ENCODE measurements around the gene DLX4.

Gene DLX4

GRCh38 chr17:49952912-49953497, 16.0 kb upstream of the DLX4 start:
- TF ChIP-seq CTCF (IDR thresholded peaks at IDR 0.05; ENCODE audit: insufficient read depth, missing control alignments), result no peak
- no peak for FAIRE-seq
- no peak for DNase-seq (ENCODE audit: insufficient read length, low spot score)

DNA sequence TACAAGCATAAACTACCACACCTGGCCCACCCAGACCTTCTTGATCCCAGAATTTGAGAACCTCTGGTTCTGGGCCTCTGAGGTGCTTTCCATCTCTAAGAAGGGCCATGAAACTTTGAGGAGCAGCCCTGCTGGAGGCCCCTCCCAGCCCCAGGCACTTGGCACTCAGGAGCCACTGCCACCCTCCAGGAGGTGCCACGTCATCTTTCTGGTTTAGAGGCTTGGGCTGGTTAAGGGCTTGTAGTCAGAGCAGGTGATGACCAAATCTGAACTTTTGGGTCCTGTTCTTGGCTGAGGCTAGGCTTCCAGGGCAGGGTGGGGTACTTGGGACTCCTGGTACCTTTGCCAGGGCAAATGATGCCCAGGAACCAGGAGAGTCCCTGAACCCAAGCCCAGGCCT, 13.8 kb upstream of the DLX4 start:
- no peak for TF ChIP-seq CTCF (IDR thresholded peaks at IDR 0.05; ENCODE audit: insufficient read depth, missing control alignments)
- FAIRE-seq, result no peak
- DNase-seq (ENCODE audit: insufficient read length, low spot score), result no peak

DNA sequence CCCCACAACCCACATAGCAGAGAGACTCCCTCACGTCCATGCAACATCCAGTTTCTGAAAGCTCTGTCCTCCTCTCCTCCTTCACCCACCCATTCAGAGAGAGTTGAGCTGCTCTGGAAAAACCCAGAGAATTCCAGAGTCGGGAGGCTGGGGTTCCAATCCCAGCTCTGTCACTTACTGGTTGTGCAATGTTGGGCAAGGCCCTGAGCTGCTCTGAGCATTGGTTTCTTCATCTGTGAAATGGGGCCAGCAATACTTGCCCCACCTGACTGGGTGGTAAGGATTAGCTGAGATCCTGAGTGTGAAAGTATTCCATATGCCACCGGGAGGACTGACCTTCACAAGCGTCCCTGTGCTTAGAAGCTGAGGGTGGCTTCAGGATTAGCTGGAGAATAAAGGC, 12.2 kb upstream of the DLX4 start:
- DNase-seq (ENCODE audit: insufficient read length, low spot score), result no peak
- TF ChIP-seq CTCF (IDR thresholded peaks at IDR 0.05; ENCODE audit: insufficient read depth, missing control alignments), result no peak
- no peak for FAIRE-seq

- no peak for TF ChIP-seq CTCF (IDR thresholded peaks at IDR 0.05; ENCODE audit: insufficient read depth, missing control alignments)
- DNase-seq (ENCODE audit: insufficient read length, low spot score), result no peak
- FAIRE-seq, result no peak
Observed at GRCh38 chr17:49957350-49957749, 11.6 kb upstream of the DLX4 start.

GRCh38 chr17:49958723-49959122, 10.3 kb upstream of the DLX4 start:
- FAIRE-seq, result no peak
- DNase-seq (ENCODE audit: insufficient read length, low spot score), result no peak
- no peak for TF ChIP-seq CTCF (IDR thresholded peaks at IDR 0.05; ENCODE audit: insufficient read depth, missing control alignments)

DNA sequence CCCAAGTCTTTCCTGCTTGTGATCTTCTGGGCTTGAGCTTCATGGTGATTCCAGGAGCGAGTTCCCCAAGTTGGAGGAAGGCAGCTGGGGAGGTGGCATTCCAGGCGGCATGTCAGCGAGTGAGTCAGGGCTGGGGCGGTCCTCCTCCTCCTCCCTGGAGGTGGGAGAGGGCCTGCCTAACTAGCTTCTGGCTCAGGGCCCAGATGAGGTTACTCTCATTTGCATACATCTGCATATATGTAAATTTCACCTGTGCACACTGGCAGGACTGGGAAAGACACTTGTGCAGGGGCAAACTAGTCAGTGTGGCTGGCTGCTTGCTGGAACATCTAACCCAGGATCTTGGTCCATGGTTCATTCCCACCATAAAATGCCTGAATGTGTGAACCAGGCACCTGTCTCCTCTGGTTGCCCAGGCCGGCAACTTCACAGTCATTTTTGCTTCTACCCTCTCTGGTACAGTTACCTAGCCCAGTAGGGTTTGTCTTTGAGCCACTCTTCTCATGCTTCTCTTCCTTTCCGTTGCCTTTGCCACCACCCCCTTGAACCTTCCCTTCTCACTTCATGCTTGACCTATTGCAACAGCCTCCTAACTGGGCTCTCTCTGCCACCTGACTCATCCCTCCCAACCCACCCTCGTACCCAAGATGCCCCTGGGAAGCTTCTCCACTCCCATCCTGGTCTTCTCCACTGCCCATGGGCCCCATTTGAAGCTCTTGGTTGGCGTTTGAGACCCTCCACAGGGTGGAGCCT, 9.6 kb upstream of the DLX4 start:
- DNase-seq (ENCODE audit: insufficient read length, low spot score) (no peak), FAIRE-seq (no peak)
- no peak for TF ChIP-seq CTCF (IDR thresholded peaks at IDR 0.05; ENCODE audit: insufficient read depth, missing control alignments)

DNA sequence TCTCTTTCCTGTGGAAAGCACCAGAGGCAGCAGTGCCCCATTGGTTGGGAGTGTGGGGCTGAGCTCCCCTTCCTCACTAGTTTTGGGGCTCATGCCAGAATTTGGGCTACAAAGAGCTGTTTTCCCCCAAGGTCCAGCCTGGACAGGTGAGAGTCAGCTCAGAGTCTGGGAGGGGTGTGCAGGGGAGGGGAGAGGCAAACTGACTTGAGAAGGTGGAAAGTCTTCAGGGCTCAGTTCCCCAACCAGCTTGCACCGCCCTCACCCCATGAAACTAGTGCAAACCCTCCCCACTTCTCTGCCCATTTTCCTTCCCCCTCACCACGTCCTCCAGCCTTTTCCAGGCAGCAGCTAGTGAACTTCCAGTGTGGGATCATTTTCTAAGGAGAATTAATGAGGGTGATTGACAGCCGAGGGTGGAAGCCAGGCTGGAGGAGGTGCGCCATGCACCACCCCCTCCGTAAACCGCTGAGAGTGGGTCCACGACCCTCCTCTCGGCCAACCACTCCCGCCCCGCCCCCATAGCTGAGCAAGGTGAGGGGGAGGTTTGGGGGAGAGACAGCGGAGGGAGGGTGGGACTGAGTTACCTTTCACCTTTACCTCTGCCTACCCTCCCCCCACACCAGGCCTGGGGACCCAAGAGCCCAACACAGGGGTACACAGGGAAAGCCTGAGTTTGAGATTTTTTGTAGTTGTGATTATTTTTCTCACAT, 6.2 kb upstream of the DLX4 start:
- DNase-seq (ENCODE audit: insufficient read length, low spot score) (no peak), FAIRE-seq (no peak)
- TF ChIP-seq CTCF (IDR thresholded peaks at IDR 0.05; ENCODE audit: insufficient read depth, missing control alignments), result no peak
